Bronchial epithelial cell (primary cell): ENCODE measurements around the gene ZC3H14. TPM values are rescaled to one million over a fixed set of nuclear protein-coding genes. Genes with fewer than 3 reads are reported as not detected.
"Not testable (repeated sequence)": the region's sequence is repeated elsewhere in the genome, so short reads cannot be mapped to it uniquely, and the experiment has no call there.

Experiments used
- DNase-seq: peaks from one replicate; pipeline ENCODE4 v3.0.0-alpha.2; 2010; ENCODE audit warnings: low read depth
- FAIRE-seq: peaks from 2 replicates; lab custom pipeline; 2011; peaks lifted over from hg19 to GRCh38; lab: Jason Lieb, UNC
- H3K27me3 ChIP-seq: 2 replicates; pipeline ENCODE4 v1.5.1; 2011; ENCODE audit warnings: low read length; ENCODE audit not compliant: control insufficient read depth, insufficient read depth
- H3K36me3 ChIP-seq: 2 replicates; pipeline ENCODE4 v1.5.1; 2011; ENCODE audit warnings: low read length; ENCODE audit not compliant: control insufficient read depth, insufficient read depth
- H3K4me3 ChIP-seq: 2 replicates; pipeline ENCODE4 v1.5.1; 2011; ENCODE audit warnings: mild to moderate bottlenecking, low read depth, low read length, control low read depth
- CTCF ChIP-seq: IDR thresholded peaks from 2 replicates; pipeline ENCODE4 v1.5.1; 2011; ENCODE audit warnings: mild to moderate bottlenecking, moderate library complexity, low read length, control low read depth, inconsistent platforms; ENCODE audit not compliant: insufficient read depth, severe bottlenecking
- total RNA-seq: library from RNA; depleted of rRNA; stranded (reverse); fragments of >200 nt; gene quantifications from 2 replicates; pipeline ENCODE4 v1.2.1, GENCODE V29; 2014

The ZC3H14 gene
- total RNA-seq, 1 donor from 2014 or later = 41.9 TPM

DNA sequence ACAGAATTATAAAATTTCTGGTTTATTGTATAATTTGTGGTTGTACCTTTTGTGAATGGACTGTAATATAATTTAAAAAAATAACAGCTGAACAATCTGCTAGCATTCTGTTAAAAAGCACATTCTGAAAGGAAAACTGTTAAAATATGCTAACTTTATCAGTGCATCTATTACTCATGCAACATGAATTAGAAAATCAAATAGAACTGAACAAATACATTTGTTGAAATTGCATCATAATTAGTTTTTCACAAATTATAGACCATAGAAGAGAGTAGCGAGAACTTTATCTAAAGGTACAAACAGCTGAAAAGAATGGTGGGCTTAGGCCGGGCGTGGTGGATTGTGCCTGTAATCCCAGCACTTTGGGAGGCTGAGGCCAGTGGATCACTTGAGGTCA is 41.0 kb upstream of the ZC3H14 start:
- no peaks in the 10 kb centered on the region for H3K27me3 ChIP-seq
- TF ChIP-seq CTCF = no peak
- FAIRE-seq (no peak), DNase-seq (peak; percentile 5)
- H3K36me3 ChIP-seq = no peaks in the 10 kb centered on the region
- H3K4me3 ChIP-seq = no peak overlapping the region

DNA sequence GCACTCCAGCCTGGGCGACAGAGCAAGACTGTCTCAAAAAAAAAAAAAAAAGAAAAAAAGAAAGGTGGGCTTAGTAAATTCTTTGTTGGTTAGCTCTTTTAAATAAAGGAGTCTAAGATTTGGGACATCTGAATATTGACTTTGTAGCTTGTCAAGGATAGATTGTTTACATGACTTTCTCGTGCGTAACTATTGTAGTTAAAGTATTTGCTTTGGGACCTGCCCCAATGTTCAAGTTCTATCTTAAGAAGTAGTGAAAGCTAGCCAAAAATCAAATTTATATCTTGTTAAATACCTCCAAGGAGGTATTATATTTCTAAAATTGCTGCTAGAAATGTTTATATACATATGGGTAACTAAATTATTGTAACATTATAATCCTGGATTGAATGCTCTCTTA is 40.4 kb upstream of the ZC3H14 start:
- no peak for TF ChIP-seq CTCF
- no peak for FAIRE-seq

DNA sequence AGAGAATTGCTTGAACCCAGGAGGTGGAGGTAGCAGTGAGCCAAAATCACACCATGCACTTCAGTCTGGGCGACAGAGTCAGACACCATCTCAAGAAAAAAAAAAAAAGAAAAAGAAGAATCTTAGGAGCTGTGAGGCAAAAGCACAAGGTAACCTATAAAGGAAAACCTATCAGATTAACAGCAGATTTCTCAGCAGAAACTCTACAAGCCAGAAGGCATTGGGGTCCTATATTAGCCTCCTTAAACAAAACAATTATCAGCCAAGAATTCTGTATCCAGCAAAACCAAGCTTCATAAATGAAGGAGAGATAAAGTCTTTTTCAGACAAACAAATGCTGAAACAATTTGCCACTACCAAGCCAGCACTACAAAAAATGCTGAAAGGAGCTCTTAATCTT is 32.9 kb upstream of the ZC3H14 start:
- not testable (repeated sequence) for H3K4me3 ChIP-seq, H3K36me3 ChIP-seq, DNase-seq, FAIRE-seq, H3K27me3 ChIP-seq

More for the DNA sequence above, 40.4 kb upstream of the ZC3H14 start:
- Histone ChIP-seq H3K27me3 (no peaks in the 10 kb centered on the region), H3K36me3 (no peaks in the 10 kb centered on the region), H3K4me3 (no peak overlapping the region)
- DNase-seq = no peak

GRCh38 chr14:88533064-88533602 is 29.7 kb upstream of the ZC3H14 start:
- FAIRE-seq (no peak), DNase-seq (no peak)
- no peaks in the 10 kb centered on the region for H3K36me3 ChIP-seq
- no peak overlapping the region for H3K4me3 ChIP-seq
- H3K27me3 ChIP-seq = no peaks in the 10 kb centered on the region
- no peak for TF ChIP-seq CTCF

GRCh38 chr14:88535149-88535548 is 27.7 kb upstream of the ZC3H14 start:
- H3K27me3 ChIP-seq = no peaks in the 10 kb centered on the region
- no peak for DNase-seq
- TF ChIP-seq CTCF = no peak

DNA sequence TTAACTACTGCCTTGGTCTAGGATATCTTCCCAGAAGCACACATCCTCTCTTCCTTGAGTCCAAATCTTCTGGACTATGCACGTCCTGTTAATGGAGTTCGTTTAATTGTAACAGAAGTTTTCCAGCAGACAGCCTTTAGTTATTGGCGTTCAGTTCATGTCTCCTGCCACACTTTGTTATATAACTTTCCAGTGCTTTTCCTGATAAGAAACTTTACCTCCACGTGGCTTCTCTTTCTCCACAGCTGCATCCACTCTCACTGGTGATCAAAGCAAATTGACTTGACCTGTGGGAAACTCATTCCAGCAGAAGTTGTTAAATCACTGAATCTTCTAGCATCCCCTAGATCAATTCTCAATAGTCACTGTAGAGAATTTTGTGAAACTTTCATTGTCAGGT is 27.0 kb upstream of the ZC3H14 start:
- no peak for DNase-seq
- TF ChIP-seq CTCF = no peak
- H3K27me3 ChIP-seq = no peaks in the 10 kb centered on the region
- no peaks in the 10 kb centered on the region for H3K36me3 ChIP-seq
- H3K4me3 ChIP-seq = no peak overlapping the region
- FAIRE-seq = no peak

More at GRCh38 chr14:88535149-88535548, 27.7 kb upstream of the ZC3H14 start:
- Histone ChIP-seq H3K4me3 (no peak overlapping the region), H3K36me3 (no peaks in the 10 kb centered on the region)
- no peak for FAIRE-seq
